H1 (cell line): ENCODE data around the gene TMEM52B. TPM values are rescaled to one million over a fixed set of nuclear protein-coding genes. Genes with fewer than 3 reads are reported as not detected.

Experiments
- CTCF ChIA-PET: fragments of 300-600 bp; sonication (Branson Sonifier 250); formaldehyde crosslinking; loops from one replicate; lab custom pipeline; 2021; ENCODE audit not compliant: partially characterized antibody; lab: Charles Lee
- POLR2A ChIA-PET: fragments of 300-600 bp; sonication (Branson Sonifier 250); formaldehyde crosslinking; loops from one replicate; lab custom pipeline; 2021; ENCODE audit warnings: inconsistent platforms; ENCODE audit not compliant: partially characterized antibody; lab: Charles Lee
- DNase-seq, 2 experiments: peaks; one replicate each; pipeline versions ENCODE4 v3.0.0 to v3.0.0-alpha.2; 2010 to 2022; ENCODE audit warnings: low spot score in 2 of 2, low read depth in 1 of 2, mixed read lengths in 1 of 2
- FAIRE-seq: peaks from 2 replicates; lab custom pipeline; 2011; peaks lifted over from hg19 to GRCh38; lab: Jason Lieb, UNC
- H2AFZ ChIP-seq: 2 replicates; pipeline ENCODE4 v1.8.1; 2012; ENCODE audit warnings: low read length, inconsistent platforms
- H2AK5ac ChIP-seq: 2 replicates; pipeline ENCODE4 v1.6.1; 2013; ENCODE audit warnings: low read depth, low read length
- H2BK120ac ChIP-seq: replicated peaks from 2 replicates; pipeline ENCODE3; 2013; ENCODE audit warnings: low read depth, low read length, inconsistent platforms
- H2BK12ac ChIP-seq: 2 replicates; pipeline ENCODE4 v1.6.1; 2013; ENCODE audit warnings: low read depth, low read length
- H2BK15ac ChIP-seq: 2 replicates; pipeline ENCODE4 v1.6.1; 2013; ENCODE audit warnings: low read length
- H2BK20ac ChIP-seq: 2 replicates; pipeline ENCODE4 v1.6.1; 2013; ENCODE audit warnings: low read length
- H2BK5ac ChIP-seq: 2 replicates; pipeline ENCODE4 v1.6.1; 2013; ENCODE audit warnings: low read depth, low read length
- H3K14ac ChIP-seq: 2 replicates; pipeline ENCODE4 v1.6.1; 2013; ENCODE audit warnings: inconsistent platforms; ENCODE audit not compliant: insufficient read length
- H3K18ac ChIP-seq: 2 replicates; pipeline ENCODE4 v1.6.1; 2013; ENCODE audit warnings: low read length; ENCODE audit errors: extremely low read depth
- H3K23ac ChIP-seq: 2 replicates; pipeline ENCODE4 v1.6.1; 2013; ENCODE audit warnings: inconsistent platforms; ENCODE audit not compliant: insufficient read length
- H3K23me2 ChIP-seq: 2 replicates; pipeline ENCODE4 v1.6.1; 2013; ENCODE audit warnings: low read depth, low read length
- H3K27ac ChIP-seq: 2 replicates; pipeline ENCODE4 v1.6.1; 2011; ENCODE audit warnings: low read depth, low read length, inconsistent platforms
- H3K27me3 ChIP-seq, 4 experiments: replicated peaks in 1 of 4; 1 replicate in 1 of 4; 2 replicates in 3 of 4; pipeline versions ENCODE4 v1.6.1 to v1.8.1; 2011 to 2013; ENCODE audit warnings: low read length in 3 of 4, mild to moderate bottlenecking in 3 of 4, inconsistent platforms in 2 of 4, mixed read lengths in 2 of 4, moderate library complexity in 1 of 4; ENCODE audit not compliant: control insufficient read depth in 3 of 4, insufficient read depth in 3 of 4; ENCODE audit errors: extremely low read depth in 1 of 4
- H3K36me3 ChIP-seq, 4 experiments: 2 replicates each; pipeline versions ENCODE4 v1.6.1 to v1.8.1; 2011 to 2013; ENCODE audit warnings: mild to moderate bottlenecking in 4 of 4, low read length in 3 of 4, moderate library complexity in 2 of 4, control low read depth in 1 of 4, inconsistent platforms in 1 of 4; ENCODE audit not compliant: insufficient read depth in 4 of 4, control insufficient read depth in 2 of 4
- H3K4ac ChIP-seq: replicated peaks from 2 replicates; pipeline ENCODE3; 2013; ENCODE audit warnings: low read length, low read depth, mixed read lengths, inconsistent platforms; ENCODE audit not compliant: insufficient read length
- H3K4me1 ChIP-seq, 4 experiments: replicated peaks in 1 of 4; 1 replicate in 1 of 4; 2 replicates in 3 of 4; pipeline versions ENCODE4 v1.6.1 to v1.8.1; 2011 to 2013; ENCODE audit warnings: low read length in 3 of 4, inconsistent platforms in 2 of 4, mixed read lengths in 1 of 4; ENCODE audit not compliant: insufficient read depth in 4 of 4, control insufficient read depth in 3 of 4
- H3K4me2 ChIP-seq, 2 experiments: 2 replicates each; pipeline versions ENCODE4 v1.6.1 to v1.8.1; 2011 to 2013; ENCODE audit warnings: low read depth in 2 of 2, low read length in 2 of 2, control low read depth in 1 of 2, inconsistent platforms in 1 of 2, mild to moderate bottlenecking in 1 of 2; ENCODE audit not compliant: insufficient read depth in 1 of 2
- H3K4me3 ChIP-seq, 4 experiments: fragments of 200-600, 300-600 bp in 1 of 4; sonication (generic), shearing (Covaris generic), sonication (Bioruptor Twin) in 1 of 4; 2 replicates each; pipeline versions ENCODE4 v1.5.1 to v1.8.1; 2011 to 2016; ENCODE audit warnings: low read length in 4 of 4, low read depth in 3 of 4, control low read depth in 2 of 4, inconsistent platforms in 2 of 4, mild to moderate bottlenecking in 2 of 4, mixed read lengths in 1 of 4, moderate library complexity in 1 of 4; ENCODE audit not compliant: insufficient read depth in 2 of 4; ENCODE audit errors: extremely low read depth in 1 of 4
- H3K56ac ChIP-seq: replicated peaks from 2 replicates; pipeline ENCODE3; 2013; ENCODE audit warnings: low read depth, mild to moderate bottlenecking, mixed read lengths, low read length, inconsistent platforms; ENCODE audit not compliant: insufficient read length
- H3K79me1 ChIP-seq: 2 replicates; pipeline ENCODE4 v1.6.1; 2013; ENCODE audit warnings: low read depth, low read length, control low read depth
- H3K79me2 ChIP-seq, 2 experiments: 2 replicates each; pipeline versions ENCODE4 v1.6.1 to v1.8.1; 2012 to 2013; ENCODE audit warnings: low read length in 2 of 2, mild to moderate bottlenecking in 2 of 2, inconsistent platforms in 1 of 2; ENCODE audit not compliant: insufficient read depth in 2 of 2, control insufficient read depth in 1 of 2
- H3K9ac ChIP-seq, 4 experiments: replicated peaks in 1 of 4; 1 replicate in 1 of 4; 2 replicates in 3 of 4; pipeline versions ENCODE4 v1.6.1 to v1.8.1; 2011 to 2013; ENCODE audit warnings: low read depth in 3 of 4, low read length in 3 of 4, control low read depth in 2 of 4, mild to moderate bottlenecking in 2 of 4, moderate library complexity in 2 of 4, inconsistent platforms in 1 of 4; ENCODE audit errors: extremely low read depth in 1 of 4
- H3K9me3 ChIP-seq, 2 experiments: 2 replicates each; pipeline versions ENCODE4 v1.6.1 to v1.8.1; 2012 to 2013; ENCODE audit warnings: mild to moderate bottlenecking in 2 of 2, moderate library complexity in 2 of 2, control low read depth in 1 of 2, inconsistent platforms in 1 of 2, low read depth in 1 of 2, low read length in 1 of 2, mixed read lengths in 1 of 2; ENCODE audit not compliant: insufficient read depth in 2 of 2
- H4K20me1 ChIP-seq, 2 experiments: replicated peaks in 1 of 2; 2 replicates each; pipeline versions ENCODE3 to v1.8.1; 2011 to 2013; ENCODE audit warnings: inconsistent platforms in 2 of 2, low read length in 2 of 2, mild to moderate bottlenecking in 1 of 2; ENCODE audit not compliant: insufficient read depth in 2 of 2, control insufficient read depth in 1 of 2
- H4K5ac ChIP-seq: 2 replicates; pipeline ENCODE4 v1.6.1; 2013; ENCODE audit warnings: low read length, low read depth, mixed read lengths, inconsistent platforms; ENCODE audit not compliant: insufficient read length
- H4K8ac ChIP-seq: 2 replicates; pipeline ENCODE4 v1.8.0; 2013; ENCODE audit warnings: mild to moderate bottlenecking, moderate library complexity, low read length, inconsistent platforms; ENCODE audit not compliant: insufficient read depth; ENCODE audit errors: extremely low read depth
- H4K91ac ChIP-seq: replicated peaks from 2 replicates; pipeline ENCODE3; 2013; ENCODE audit warnings: low read length, mixed read lengths, inconsistent platforms; ENCODE audit not compliant: insufficient read length
- CBX8 ChIP-seq: fragments of 300-800, 300-1000 bp; sonication (generic); IDR thresholded peaks from 2 replicates; pipeline ENCODE4 v1.7.1; 2016; ENCODE audit warnings: low read depth, low read length, borderline replicate concordance
- CREB1 ChIP-seq: IDR thresholded peaks from 2 replicates; pipeline ENCODE4 v1.6.1; 2012; ENCODE audit warnings: inconsistent platforms
- E2F6 ChIP-seq: IDR thresholded peaks from 2 replicates; pipeline ENCODE4 v1.6.1; 2012; ENCODE audit warnings: inconsistent platforms
- EGR1 ChIP-seq: IDR thresholded peaks from 2 replicates; pipeline ENCODE4 v1.6.1; 2011; ENCODE audit warnings: low read depth, low read length, borderline replicate concordance
- EZH2 ChIP-seq: fragments of 200-600 bp; sonication (generic); IDR thresholded peaks from 2 replicates; pipeline ENCODE4 v1.7.1; 2012; ENCODE audit warnings: low read depth, mild to moderate bottlenecking, moderate library complexity, low read length, inconsistent platforms; ENCODE audit not compliant: severe bottlenecking
- HDAC6 ChIP-seq: IDR thresholded peaks from one replicate; pipeline ENCODE4 v1.7.1; 2012; ENCODE audit warnings: low read depth, mild to moderate bottlenecking, inconsistent platforms, low read length, moderate library complexity
- NRF1 ChIP-seq: IDR thresholded peaks from 2 replicates; pipeline ENCODE4 v1.6.1; 2011; ENCODE audit warnings: mild to moderate bottlenecking, low read depth, low read length, improper control_type of control experiment
- PHF8 ChIP-seq: fragments of 200-600 bp; sonication (generic); conservative IDR thresholded peaks from 2 replicates; pipeline ENCODE4 v1.7.1; 2012; ENCODE audit warnings: low read depth, mild to moderate bottlenecking, inconsistent platforms, low read length, moderate library complexity
- POLR2A ChIP-seq, 2 experiments: IDR thresholded peaks; 1 replicate in 1 of 2; 2 replicates in 1 of 2; pipeline ENCODE4 v1.6.1; 2011; ENCODE audit warnings: low read depth in 2 of 2, low read length in 2 of 2, mild to moderate bottlenecking in 2 of 2; ENCODE audit errors: control extremely low read depth in 1 of 2
- POLR2AphosphoS5 ChIP-seq: IDR thresholded peaks from 2 replicates; pipeline ENCODE4 v1.6.1; 2011; ENCODE audit warnings: low read depth, low read length
- RBBP5 ChIP-seq: IDR thresholded peaks from 2 replicates; pipeline ENCODE4 v1.7.1; 2012; ENCODE audit warnings: low read depth, mild to moderate bottlenecking, inconsistent platforms, low read length, moderate library complexity, borderline replicate concordance
- SIN3A ChIP-seq, 2 experiments: IDR thresholded peaks in 1 of 2; conservative IDR thresholded peaks in 1 of 2; 2 replicates each; pipeline ENCODE4 v1.6.1; 2011 to 2012; ENCODE audit warnings: low read length in 2 of 2, improper control_type of control experiment in 1 of 2, low read depth in 1 of 2, mild to moderate bottlenecking in 1 of 2
- SIRT6 ChIP-seq: IDR thresholded peaks from one replicate; pipeline ENCODE4 v1.7.1; 2012; ENCODE audit warnings: low read length, inconsistent platforms
- TAF1 ChIP-seq: IDR thresholded peaks from 2 replicates; pipeline ENCODE4 v1.6.1; 2011; ENCODE audit warnings: mild to moderate bottlenecking, low read depth, low read length
- YY1 ChIP-seq: IDR thresholded peaks from 2 replicates; pipeline ENCODE4 v1.6.1; 2011; ENCODE audit warnings: low read depth, mild to moderate bottlenecking, low read length
- WGBS, 2 experiments: shearing (Covaris generic) in 1 of 2; methylation state at CpG; one replicate each; pipeline versions ENCODE4 v1.1.6 to v1.1.7; 2013 to 2015; ENCODE audit warnings: low lambda C conversion rate in 2 of 2, mixed read lengths in 2 of 2, inconsistent platforms in 1 of 2, low coverage in 1 of 2, missing lambda C conversion rate in 1 of 2; ENCODE audit not compliant: insufficient replicate concordance in 2 of 2, insufficient coverage in 1 of 2, insufficient read length in 1 of 2; ENCODE audit errors: extremely low coverage in 1 of 2, missing lambda C conversion rate in 1 of 2; 5-methylcytosine and 5-hydroxymethylcytosine counted together
- polyA plus RNA-seq, 7 experiments: library from polyadenylated mRNA; depleted of rRNA in 3 of 7; stranded (reverse) in 5 of 7; unstranded in 2 of 7; fragments of >200 nt in 5 of 7; fragments of 200-250 nt in 2 of 7; gene quantifications; 1 replicate in 5 of 7; 2 replicates in 1 of 7; 4 replicates in 1 of 7; pipeline versions ENCODE4 v1.2.1 to v1.2.3, GENCODE V29; 2011 to 2013; ENCODE audit warnings: missing spikeins in 2 of 7, mixed read lengths in 2 of 7
- total RNA-seq: library from RNA; stranded (reverse); fragmentation: NEBNext Ultra II Directional; extraction: Animal tissue kit (Norgen Biotek cat#: 25700); gene quantifications from 2 replicates; pipeline ENCODE4 v1.2.1, GENCODE V29; 2021

TMEM52B gene
- total and polyA plus RNA-seq, 2 of the 8 experiments (the other 6 are each of a cell fraction or from before 2014, with no cell fraction given): not detected

- ChIA-PET POLR2A (no interaction called here), CTCF (interaction anchor here (0.6 kb wide), 1 partner anchor 88 kb away, joined by 4 read pairs; no protein-coding TSS in a partner anchor)
- H3K23ac ChIP-seq: no peak overlapping the region
- WGBS, 2 experiments: 82% methylated on average over 1 of the region's 1 CpG; no CpG with 5 or more reads in 1 of the 2 experiments
- H3K79me1 ChIP-seq: no peaks in the 10 kb centered on the region
- H3K14ac ChIP-seq: no peak overlapping the region
- H3K4ac ChIP-seq: no peak overlapping the region
- H3K4me1 ChIP-seq: 0 out of 7 replicates have a peak, but pooled peaks cover 0 to 2% (median 0%) of the 10 kb centered on the region in 4 experiments
- peaks cover 15 to 16% of the 10 kb centered on the region in 2 experiments; a peak in 3 of 4 replicates for H3K9me3 ChIP-seq
- no peak overlapping the region for H3K18ac ChIP-seq
- H2AFZ ChIP-seq: no peak overlapping the region
- H3K27me3 ChIP-seq: no peaks in the 10 kb centered on the region
- H3K23me2 ChIP-seq: no peaks in the 10 kb centered on the region
- no peak overlapping the region for H3K27ac ChIP-seq
- no peak overlapping the region for H3K56ac ChIP-seq
- no peak for FAIRE-seq
- no peaks in the 10 kb centered on the region for H4K20me1 ChIP-seq
- H4K8ac ChIP-seq: no peak overlapping the region
- H3K79me2 ChIP-seq: no peaks in the 10 kb centered on the region
- H3K36me3 ChIP-seq: no peaks in the 10 kb centered on the region
- H2BK20ac ChIP-seq: no peak overlapping the region
- H2BK15ac ChIP-seq: no peak overlapping the region
- no peak overlapping the region for H2AK5ac ChIP-seq
- no peak overlapping the region for H2BK120ac ChIP-seq
- no peak for DNase-seq
- no peak overlapping the region for H3K9ac ChIP-seq
- no peak overlapping the region for H4K5ac ChIP-seq
- H2BK12ac ChIP-seq: no peak overlapping the region
- H3K4me2 ChIP-seq: no peak overlapping the region
- no peak overlapping the region for H3K4me3 ChIP-seq
- H4K91ac ChIP-seq: no peak overlapping the region
- no peak overlapping the region for H2BK5ac ChIP-seq
- TF ChIP-seq E2F6 (no peak), EZH2 (no peak), HDAC6 (no peak), POLR2AphosphoS5 (no peak), EGR1 (no peak), RBBP5 (no peak), CREB1 (no peak), POLR2A (IDR thresholded peaks at IDR 0.05; ENCODE audit: control extremely low read depth in 1 of 2, low read depth in 2 of 2, low read length in 2 of 2) (no peak), CBX8 (no peak), PHF8 (no peak), SIRT6 (no peak), YY1 (no peak), NRF1 (no peak), TAF1 (no peak), SIN3A (conservative IDR thresholded peaks at IDR 0.05 in 1 of 2, IDR thresholded peaks at IDR 0.05 in 1 of 2; ENCODE audit: low read depth in 1 of 2, low read length in 2 of 2) (no peak)
Observed at GRCh38 chr12:10238526-10238925, 59.7 kb downstream of the TMEM52B start.
